ENCODE data around the gene SLC37A1. TPM values are rescaled to one million over a fixed set of nuclear protein-coding genes. Genes with fewer than 3 reads are reported as not detected.

Gene SLC37A1
- total RNA-seq, 1 donor from 2014 or later, result 4.8 TPM

- no peak for TF ChIP-seq CTCF (IDR thresholded peaks at IDR 0.05)
- Mint-ChIP-seq H3K27ac (ENCODE audit: unreplicated experiment) (no peak overlapping the region), H3K27me3 (ENCODE audit: low read depth) (peaks cover 9% of the 10 kb centered on the region), H3K36me3 (ENCODE audit: low read depth) (peaks cover 2% of the 10 kb centered on the region), H3K4me1 (ENCODE audit: low read depth) (no peaks in the 10 kb centered on the region), H3K9me3 (ENCODE audit: low read depth) (no peaks in the 10 kb centered on the region), H3K4me3 (ENCODE audit: unreplicated experiment) (no peak overlapping the region)
- DNase-seq (ENCODE audit: low spot score), result no peak
These were observed 32.5 kb upstream of the SLC37A1 start for GRCh38 chr21:42481169-42481568.

GRCh38 chr21:42484966-42485365, 28.7 kb upstream of the SLC37A1 start:
- Mint-ChIP-seq H3K36me3 (ENCODE audit: low read depth) (peaks cover 1% of the 10 kb centered on the region), H3K9me3 (ENCODE audit: low read depth) (no peaks in the 10 kb centered on the region), H3K27me3 (ENCODE audit: low read depth) (peaks cover 33% of the 10 kb centered on the region), H3K27ac (ENCODE audit: unreplicated experiment) (no peak overlapping the region), H3K4me1 (ENCODE audit: low read depth) (no peaks in the 10 kb centered on the region), H3K4me3 (ENCODE audit: unreplicated experiment) (no peak overlapping the region)
- DNase-seq (ENCODE audit: low spot score), result no peak
- TF ChIP-seq CTCF (IDR thresholded peaks at IDR 0.05), result no peak

GRCh38 chr21:42486072-42486471, 27.6 kb upstream of the SLC37A1 start:
- no peak for TF ChIP-seq CTCF (IDR thresholded peaks at IDR 0.05)
- Mint-ChIP-seq H3K36me3 (ENCODE audit: low read depth) (no peaks in the 10 kb centered on the region), H3K4me3 (ENCODE audit: unreplicated experiment) (no peak overlapping the region), H3K4me1 (ENCODE audit: low read depth) (no peaks in the 10 kb centered on the region), H3K27me3 (ENCODE audit: low read depth) (peaks cover 33% of the 10 kb centered on the region), H3K9me3 (ENCODE audit: low read depth) (no peaks in the 10 kb centered on the region), H3K27ac (ENCODE audit: unreplicated experiment) (no peak overlapping the region)
- no peak for DNase-seq (ENCODE audit: low spot score)

- Mint-ChIP-seq H3K27me3 (ENCODE audit: low read depth) (peaks cover 33% of the 10 kb centered on the region), H3K4me3 (ENCODE audit: unreplicated experiment) (no peak overlapping the region), H3K27ac (ENCODE audit: unreplicated experiment) (no peak overlapping the region), H3K9me3 (ENCODE audit: low read depth) (no peaks in the 10 kb centered on the region), H3K4me1 (ENCODE audit: low read depth) (no peaks in the 10 kb centered on the region), H3K36me3 (ENCODE audit: low read depth) (no peaks in the 10 kb centered on the region)
- no peak for TF ChIP-seq CTCF (IDR thresholded peaks at IDR 0.05)
- no peak for DNase-seq (ENCODE audit: low spot score)
These were observed 27.1 kb upstream of the SLC37A1 start for GRCh38 chr21:42486531-42486930.

GRCh38 chr21:42489006-42489563, 24.6 kb upstream of the SLC37A1 start:
- no peaks in the 10 kb centered on the region for H3K4me1 Mint-ChIP-seq (ENCODE audit: low read depth)
- no peak overlapping the region for H3K27ac Mint-ChIP-seq (ENCODE audit: unreplicated experiment)
- peaks cover 30% of the 10 kb centered on the region for H3K27me3 Mint-ChIP-seq (ENCODE audit: low read depth)
- DNase-seq (ENCODE audit: low spot score), result no peak
- H3K4me3 Mint-ChIP-seq (ENCODE audit: unreplicated experiment), result no peak overlapping the region
- TF ChIP-seq CTCF (IDR thresholded peaks at IDR 0.05), result no peak
- H3K36me3 Mint-ChIP-seq (ENCODE audit: low read depth), result no peaks in the 10 kb centered on the region
- H3K9me3 Mint-ChIP-seq (ENCODE audit: low read depth), result no peaks in the 10 kb centered on the region

Measured in chondrocyte (in vitro differentiated cells).